IPS DF 19.7 (cell line): ENCODE results near the gene MMP17.

Source experiments
- DNase-seq: peaks from one replicate; pipeline ENCODE4 v3.0.0-alpha.2; 2013; ENCODE audit warnings: low read depth, low spot score

The MMP17 gene

DNA sequence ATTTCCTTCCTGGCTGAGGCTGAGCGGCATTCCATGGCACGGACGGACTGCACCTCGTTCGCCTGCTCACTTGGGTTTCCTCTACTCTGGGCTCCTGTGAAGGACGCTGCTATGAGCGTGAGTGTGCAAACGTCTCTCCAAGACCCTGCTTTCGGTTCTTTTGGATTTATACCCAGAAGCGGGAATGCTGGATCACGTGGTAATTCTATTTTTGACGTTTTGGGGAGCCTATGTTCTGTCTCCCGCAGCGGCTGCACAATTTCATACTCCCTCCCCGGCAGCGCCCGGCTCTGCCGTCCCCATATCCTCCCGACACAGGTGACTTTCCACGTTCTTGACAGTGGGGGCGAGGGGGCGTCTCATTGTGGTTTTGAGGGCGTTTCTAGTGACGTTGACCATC lies 20.6 kb downstream of the MMP17 start:
- no peak for DNase-seq

DNA sequence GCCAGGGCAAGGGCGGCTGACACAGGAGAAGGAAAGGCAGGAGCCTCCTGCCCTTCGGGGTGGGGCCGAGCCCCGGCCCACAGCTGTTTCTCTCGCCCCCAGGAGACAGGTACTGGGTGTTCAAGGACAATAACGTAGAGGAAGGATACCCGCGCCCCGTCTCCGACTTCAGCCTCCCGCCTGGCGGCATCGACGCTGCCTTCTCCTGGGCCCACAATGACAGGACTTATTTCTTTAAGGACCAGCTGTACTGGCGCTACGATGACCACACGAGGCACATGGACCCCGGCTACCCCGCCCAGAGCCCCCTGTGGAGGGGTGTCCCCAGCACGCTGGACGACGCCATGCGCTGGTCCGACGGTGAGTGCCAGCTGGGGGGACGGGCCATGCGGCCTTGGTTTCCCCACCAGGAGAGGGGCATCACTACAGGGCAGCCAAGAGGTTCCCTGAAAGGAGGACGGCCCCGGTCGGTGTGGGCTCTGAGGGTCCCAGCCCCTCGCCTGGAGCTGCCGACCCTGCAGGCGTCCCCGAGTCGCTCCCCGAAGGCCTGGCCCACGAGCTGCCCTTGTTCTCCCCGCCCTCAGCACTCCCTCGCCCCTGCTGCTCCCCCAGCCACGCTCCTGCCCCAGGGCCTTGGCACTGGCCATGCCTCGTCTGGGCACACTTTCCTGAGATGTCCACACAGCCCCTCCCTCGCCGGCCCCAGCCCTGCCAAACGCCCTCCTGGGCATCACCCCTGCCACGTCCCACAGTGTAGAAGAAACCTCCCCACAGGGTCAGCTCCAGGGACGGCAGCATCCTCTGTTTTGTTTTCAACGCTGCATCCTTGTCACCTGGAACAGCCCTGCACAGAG lies 21.7 kb downstream of the MMP17 start:
- DNase-seq, result no peak

DNA sequence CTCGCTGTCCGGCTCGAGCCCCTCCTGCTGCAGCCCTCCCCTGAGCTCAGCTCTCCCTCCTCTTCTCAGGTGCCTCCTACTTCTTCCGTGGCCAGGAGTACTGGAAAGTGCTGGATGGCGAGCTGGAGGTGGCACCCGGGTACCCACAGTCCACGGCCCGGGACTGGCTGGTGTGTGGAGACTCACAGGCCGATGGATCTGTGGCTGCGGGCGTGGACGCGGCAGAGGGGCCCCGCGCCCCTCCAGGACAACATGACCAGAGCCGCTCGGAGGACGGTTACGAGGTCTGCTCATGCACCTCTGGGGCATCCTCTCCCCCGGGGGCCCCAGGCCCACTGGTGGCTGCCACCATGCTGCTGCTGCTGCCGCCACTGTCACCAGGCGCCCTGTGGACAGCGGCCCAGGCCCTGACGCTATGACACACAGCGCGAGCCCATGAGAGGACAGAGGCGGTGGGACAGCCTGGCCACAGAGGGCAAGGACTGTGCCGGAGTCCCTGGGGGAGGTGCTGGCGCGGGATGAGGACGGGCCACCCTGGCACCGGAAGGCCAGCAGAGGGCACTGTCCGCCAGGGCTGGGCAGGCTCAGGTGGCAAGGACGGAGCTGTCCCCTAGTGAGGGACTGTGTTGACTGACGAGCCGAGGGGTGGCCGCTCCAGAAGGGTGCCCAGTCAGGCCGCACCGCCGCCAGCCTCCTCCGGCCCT lies 22.8 kb downstream of the MMP17 start:
- no peak for DNase-seq

DNA sequence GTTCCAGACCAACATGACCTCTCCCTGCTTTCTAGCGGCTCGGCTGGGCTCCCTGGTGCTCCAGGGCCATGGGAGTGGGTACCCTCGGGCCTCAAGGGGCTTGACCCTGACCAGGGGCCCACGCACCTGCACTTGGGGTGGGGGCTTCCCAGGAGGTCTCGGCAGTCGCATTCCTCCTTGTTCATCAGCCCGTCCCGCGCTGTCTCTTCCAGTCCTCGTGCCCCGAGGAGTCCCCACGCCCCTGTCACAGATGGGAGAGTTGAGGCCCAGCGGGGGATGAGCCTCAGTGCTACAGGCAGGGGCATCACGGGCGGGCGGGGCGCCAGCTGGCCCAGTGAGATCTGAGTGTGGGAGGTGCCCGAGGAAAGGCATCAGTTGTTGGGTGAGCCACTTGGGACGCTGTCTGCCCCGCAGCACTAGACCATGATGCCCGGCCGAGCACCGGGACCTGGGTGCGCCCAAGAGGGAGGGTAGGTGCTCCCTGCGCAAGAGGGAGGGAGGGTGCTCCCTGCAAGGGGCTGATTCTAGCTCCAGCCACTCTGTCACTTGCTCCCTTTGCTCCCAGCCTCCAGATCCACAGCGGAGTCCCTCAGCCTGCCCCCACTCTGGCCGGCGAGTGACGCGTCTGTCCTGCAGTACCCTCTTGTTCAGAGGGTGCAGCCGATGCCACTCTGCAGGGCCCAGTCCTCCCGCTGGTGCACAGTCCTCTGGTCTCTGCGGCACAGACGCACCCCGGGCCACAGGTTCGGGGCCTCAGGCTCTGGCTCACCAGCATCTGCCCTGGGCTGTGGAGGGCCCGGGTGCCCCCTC lies 23.8 kb downstream of the MMP17 start:
- DNase-seq, result no peak

DNA sequence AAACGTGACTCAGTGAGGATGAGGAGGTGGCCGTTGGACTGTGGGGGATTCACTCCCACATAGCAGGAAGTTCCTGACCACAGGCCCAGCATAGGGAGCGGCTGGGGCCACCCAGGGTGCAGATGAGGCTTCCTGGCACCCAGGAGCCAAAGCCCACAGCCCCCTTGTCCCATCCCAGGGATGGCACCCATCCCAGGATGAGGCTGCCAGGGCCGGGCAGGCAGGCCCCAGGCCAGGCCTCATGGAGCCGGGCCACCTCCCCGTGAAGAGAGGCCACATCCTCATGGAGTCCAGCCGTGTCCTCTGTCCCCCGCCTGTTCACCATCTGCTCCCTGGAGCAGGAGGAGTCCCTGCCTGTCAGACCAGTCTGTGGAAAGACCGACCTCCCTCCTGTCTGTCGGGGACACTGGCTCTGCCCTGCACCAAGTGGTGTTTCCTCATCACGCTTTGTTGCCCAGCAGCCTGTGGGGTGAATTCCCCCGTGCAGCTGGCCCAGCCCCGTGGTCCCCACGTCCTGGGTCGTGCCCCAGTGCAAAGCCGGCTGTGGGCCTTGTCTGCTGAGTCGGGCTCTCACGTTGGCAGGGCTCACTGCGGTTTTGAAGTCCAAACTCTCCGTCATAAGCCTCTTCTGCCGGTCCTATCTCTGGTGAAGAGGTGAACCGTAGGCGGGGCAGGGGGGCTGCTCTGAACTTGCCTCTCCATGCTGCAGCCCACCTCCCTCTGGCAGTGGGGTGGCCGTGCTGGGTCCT lies 24.5 kb downstream of the MMP17 start:
- DNase-seq, result no peak

DNA sequence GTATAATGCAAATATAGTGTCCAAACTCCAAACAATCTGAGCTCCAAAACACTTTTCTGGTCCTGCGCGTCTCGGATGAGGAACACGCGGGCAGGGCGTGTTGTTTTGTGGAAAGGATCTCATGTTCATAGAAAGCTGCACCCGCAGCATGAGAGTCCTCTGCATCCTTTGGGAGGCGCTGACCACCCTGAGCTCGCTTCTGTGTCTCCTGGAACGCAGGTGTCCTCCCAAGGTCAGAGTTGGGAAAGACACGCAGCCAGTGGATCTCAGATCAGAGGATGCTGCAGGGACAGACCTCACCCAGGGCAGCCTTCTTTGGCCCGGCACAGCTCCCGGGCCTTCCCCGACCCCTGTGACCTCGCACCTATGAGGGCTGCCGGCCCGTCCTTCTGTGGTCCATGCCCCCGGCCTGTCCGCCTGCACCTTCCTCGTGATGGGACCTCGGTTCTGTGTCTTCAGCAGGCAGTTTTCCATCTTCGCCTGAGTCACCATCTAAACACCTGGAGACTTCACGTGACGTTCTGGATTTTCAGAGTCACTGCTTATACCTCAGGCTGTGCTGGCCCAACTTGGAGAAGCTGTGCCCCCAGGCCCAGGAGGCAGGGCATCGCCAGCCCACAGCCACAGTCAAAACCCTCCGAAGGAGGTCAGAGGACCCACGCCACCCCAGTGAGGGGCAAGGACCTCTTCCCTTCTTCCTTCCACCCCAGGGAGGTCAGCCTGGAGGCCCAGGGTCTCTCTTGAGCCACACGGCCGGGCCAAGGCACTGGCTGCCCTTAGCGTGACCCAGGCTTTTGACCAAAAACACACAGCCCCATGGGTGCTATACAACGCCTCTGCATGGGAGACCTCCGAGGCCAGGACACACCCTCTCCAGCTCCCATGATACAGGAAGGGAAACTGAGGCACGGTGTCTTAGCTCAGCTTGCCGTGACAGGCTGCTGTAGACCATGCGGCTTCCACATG lies 25.9 kb downstream of the MMP17 start:
- DNase-seq, result no peak

DNA sequence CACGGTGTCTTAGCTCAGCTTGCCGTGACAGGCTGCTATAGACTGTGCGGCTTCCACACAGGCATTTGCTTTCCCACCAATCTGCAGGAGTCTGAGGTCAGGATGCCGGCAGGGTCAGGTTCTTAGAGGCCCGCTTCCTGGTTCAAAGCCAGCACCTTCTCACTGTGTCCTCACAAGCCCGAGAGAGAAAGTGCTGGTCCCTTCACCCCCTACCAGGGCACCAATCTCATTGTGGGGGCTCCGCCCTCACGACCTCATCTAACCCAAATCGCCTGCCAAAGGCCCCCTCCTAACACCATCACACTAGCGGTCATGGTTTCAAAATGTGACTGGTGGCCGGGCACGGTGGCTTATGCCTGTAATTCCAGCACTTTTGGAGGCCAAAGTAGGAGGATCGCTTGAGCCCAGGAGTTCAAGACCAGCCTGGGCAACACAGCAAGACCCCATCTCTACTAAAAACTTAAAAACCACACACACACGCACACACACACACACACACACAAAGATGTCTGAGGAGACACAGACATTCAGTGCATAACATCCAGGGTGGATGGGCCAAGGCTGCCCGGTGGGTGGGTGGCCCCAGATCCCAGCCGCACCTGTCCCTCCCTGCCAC lies 26.8 kb downstream of the MMP17 start:
- DNase-seq, result no peak

DNA sequence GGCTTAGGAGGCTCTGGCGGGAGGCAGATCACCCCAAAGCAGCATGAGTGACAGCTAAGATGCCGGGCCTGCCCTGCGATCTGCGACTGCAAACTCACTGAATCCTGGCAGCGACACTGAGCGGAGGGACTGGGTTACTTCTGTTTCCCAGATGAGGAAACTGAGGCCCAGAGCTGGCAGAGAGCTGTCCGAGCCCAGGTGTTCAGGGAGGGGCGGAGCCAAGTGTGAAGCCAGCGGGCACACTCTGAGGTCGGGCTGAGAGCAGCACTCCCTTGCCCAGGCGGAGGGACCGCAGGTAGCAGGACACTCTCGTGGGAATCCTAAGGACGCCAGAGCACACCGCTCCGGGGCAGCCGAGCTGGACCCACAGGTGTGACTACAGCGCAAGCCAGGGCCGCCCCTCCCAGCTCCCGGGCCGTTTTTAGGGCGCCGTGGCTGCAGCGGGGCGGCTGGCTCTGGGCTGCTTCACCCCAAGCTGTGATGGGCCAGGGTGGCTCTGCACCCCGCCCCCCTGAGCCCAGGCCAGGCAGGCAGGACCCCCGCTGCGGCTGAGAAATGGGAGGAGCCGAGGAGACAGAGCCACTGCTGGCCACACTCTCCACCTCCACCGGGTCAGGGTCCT lies 27.4 kb downstream of the MMP17 start:
- no peak for DNase-seq

DNA sequence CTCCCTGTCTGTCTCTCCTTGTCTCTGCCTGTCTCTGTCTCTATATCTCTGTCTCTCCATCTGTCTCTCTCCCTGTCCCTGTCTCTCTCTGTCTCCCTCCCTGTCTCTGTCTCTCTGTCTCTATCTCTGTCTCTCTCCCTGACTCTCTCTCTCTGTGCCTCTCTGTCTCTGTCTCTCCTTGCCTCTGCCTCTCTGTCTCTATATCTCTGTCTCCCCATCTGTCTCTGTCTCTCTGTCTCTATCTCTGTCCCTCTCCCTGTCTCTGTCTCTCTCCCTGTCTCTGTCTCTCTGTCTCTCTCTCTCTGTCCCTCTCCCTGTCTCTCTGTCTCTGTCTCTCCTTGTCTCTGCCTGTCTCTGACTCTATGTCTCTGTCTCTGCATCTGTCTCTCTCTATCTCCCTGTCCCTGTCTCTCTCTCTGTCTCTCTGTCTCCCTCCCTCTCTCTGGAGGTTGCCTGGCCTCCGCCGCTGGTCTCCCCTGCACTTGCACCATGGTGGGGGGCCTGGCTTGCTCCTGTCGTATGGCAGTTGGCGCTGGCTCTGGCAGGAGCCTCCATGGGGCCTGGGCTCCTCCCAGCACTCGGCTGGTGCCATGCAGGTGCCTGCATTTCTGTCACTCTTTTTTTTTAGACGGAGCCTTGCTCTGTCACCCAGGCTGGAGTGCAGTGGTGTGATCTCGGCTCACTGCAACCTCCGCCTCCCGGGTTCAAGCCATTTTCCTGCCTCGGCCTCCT lies 28.3 kb downstream of the MMP17 start:
- DNase-seq, result no peak

DNA sequence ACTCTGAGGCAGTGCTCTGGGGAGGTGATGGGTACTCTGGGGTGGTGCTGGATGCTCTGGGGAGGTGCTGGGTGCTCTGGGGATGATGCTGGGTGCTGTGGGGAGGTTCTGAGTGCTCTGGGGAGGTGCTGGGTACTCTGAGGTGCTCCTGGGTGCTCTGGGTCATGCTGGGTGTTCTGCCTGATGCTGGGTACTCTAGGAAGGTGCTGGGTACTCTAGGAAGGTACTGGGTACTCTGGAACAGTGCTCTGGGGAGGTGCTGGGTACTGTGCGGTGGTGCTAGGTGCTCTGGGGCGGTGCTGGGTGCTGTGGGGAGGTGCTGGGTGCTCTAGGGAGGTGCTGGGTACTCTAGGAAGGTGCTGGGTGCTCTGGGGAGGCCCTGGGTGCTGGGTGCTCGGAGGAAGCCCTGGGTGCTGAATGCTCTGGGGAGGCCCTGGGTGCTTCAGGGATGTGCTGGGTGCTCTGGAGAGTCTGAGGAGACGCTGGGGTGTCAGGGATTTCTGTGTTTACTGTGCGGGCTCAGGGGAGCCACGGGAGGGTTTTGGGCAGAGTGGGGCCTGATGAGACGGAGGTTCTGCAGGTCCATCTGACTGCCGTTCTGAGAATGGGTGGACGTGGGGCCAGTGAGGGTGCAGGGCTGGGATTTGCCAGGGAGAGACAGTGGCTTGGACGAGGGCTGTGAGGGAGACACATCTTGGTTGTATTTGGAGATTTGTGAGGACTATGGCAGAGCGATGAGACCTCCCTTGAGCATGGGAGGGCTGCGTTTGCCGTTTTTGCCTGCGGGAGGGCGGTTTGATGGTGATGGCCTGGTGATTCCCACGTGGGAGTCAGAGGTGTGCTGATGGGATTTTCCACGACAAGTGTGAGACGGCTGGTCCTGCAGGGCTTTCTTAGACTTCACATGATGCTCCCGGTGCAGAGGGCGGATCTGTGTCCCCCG lies 30.0 kb downstream of the MMP17 start:
- no peak for DNase-seq

DNA sequence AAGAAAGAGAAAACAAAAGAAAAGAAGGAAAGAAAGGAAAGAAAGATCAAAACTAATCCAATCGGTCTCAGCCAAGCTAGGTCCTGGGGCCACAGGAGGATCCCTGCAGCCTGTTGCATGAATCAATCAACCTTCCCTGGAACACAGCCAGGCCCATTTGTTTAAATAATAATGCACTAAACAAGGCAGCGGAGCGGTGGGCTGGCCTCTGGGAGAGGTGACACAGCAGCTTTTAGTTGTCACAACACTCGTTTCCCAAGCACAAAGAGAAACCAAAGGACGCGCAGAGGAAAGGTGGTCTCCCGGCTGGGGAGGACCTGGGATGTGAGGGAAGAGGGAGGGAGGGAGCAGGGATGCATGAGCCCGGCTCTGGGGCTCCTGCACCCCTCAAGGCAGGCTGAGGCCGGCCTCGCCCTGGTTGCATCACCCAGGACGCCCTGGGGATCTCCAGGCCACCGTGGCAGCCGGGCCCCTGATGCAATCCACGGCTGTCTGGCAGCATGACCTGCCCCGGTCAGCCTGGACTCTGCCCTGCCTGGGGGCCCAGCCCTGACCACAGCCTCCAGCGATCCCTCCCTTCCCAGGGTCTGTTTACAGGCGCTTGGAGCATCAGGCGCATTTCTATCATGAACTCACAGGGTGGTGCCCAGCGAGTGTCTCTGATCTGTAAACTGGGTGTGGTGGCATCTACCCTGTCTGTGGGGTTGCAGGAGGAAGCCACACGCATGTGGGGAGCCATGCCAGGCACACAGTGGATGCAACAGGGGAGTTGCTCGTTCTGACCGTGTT lies 32.5 kb downstream of the MMP17 start:
- peak; percentile 28 for DNase-seq

DNA sequence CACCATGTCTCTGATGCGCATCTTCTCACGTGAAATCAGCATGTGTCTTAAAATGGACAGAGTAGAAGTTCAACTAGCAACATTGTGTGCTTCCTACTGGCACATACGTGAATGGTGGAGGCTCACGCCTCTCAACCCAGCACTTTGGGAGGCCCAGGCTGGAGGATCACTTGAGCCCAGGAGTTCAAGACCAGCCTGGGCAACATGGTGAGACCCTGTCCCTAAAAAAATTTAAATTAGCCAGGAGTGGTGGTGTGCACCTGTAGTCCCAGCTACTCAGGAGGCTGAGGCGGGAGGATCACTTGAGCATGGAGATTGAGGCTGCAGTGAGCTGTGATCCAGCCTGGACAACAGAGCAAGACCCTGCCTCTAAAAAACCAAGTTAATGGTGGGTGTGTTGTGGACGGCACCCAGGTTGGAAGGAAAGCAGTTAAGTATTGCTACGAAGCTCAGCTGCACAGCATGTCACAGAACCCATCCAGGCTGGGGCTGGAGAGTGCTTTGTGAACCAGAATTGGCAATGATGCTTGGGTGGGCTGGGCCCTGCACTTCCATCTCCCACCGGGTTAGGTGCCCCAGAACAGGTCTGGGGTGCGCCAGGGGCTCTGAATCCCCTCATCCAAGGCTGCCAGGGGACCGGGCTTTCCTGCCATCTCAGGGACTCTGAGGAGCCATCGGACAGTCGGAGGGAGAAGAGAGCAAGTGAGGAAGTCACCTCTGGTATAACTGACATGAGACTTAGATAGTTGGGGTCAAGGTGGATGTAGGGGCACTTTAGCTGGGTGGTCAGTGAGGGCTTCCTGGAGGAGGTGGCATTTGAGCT lies 33.3 kb downstream of the MMP17 start:
- DNase-seq, result no peak

DNA sequence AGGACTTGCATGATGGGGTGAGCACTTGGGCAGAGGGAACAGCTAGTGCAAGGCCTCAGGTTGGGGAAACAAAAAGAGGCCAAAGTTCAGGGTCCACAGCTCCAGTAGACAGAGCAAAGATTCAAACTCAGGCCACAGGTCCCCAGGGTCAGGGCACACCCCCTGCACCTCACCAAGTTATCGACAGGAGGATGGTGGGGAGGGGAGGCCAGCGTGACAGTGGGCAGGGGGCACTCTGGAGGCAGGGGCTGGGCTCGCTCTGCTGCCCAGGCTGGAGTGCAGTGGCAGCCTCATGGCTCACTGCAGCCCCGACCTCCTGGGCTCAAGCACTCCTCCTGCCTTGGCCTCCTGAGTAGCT lies 33.9 kb downstream of the MMP17 start:
- no peak for DNase-seq

DNA sequence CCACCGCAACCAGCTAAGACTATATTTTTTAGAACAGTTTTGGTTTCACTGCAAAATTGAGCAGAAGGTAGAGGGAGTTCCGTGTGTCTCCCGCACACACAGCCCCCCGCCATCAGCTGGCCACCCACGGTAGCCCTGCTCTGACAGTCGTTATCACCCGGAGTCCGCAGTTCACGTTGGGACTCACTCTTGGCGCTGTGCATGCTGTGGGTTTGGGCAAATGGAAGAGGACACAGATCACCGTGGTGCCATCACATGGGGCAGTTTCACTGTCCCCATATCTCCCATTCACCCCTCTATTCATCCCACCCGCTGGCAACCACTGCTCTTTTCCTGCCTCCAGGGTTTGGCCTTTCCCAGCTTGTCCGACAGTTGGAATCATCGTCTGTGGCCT lies 34.4 kb downstream of the MMP17 start:
- DNase-seq, result no peak

DNA sequence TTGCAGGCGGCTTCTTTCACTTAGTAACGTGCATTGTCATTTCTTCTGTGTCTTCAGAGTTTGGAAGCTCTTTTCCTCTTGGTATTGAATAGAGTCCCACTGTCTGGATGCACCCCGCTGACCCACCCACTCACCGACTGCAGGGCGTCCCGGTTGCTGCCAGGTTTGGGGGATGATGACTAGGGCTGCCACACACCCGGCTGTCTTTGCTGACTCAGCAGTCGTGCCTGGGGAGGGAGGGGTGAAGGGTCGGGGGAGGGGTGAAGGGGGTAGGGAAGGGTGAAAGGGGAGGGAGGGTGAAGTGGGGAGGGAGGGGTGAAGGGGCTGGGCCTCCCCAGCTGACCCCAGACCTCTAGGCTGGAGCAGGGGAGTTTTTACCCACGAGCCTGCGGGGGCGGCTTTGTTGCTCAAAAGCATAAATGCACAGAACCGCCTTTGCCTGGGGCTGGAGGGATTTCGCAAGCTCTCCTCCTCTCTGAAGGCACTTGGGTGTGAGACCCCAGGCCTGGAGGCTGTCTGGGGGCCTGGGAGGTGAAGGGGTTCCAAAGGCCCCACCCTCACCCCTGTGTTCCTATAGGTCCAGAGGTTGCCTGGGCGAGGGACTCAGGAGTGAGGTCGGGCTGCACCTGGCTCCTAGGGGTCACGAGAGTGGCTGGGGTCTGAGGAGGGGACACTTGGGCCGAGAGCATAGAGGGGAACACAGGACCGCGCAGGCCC lies 35.0 kb downstream of the MMP17 start:
- no peak for DNase-seq
